ENCODE data around the gene MAML3.

- TF ChIP-seq CTCF (IDR thresholded peaks at IDR 0.05; ENCODE audit: poor library complexity): no peak
- TF ChIP-seq EZH2 (IDR thresholded peaks at IDR 0.05; ENCODE audit: borderline replicate concordance): no peak
Observed at GRCh38 chr4:139802931-139803330, 351.1 kb downstream of the MAML3 start.

All from hepatocyte (in vitro differentiated cells).